ENCODE measurements around the gene PPEF2. TPM values are rescaled to one million over a fixed set of nuclear protein-coding genes. Genes with fewer than 3 reads are reported as not detected.
A peak's percentile ranks its signal among the peaks of the same experiment; 100 is the strongest.

PPEF2 gene
- total RNA-seq, 1 experiment from 2014 or later = not detected

GRCh38 chr4:75909405-75909804 lies 7.2 kb upstream of the PPEF2 start:
- H3K79me1 ChIP-seq (ENCODE audit: insufficient read depth, low read depth, low read length, poor library complexity, severe bottlenecking) = no peaks in the 10 kb centered on the region
- H2BK12ac ChIP-seq (ENCODE audit: insufficient read length, low read depth, low read length) = no peak overlapping the region
- no peak overlapping the region for H4K5ac ChIP-seq (ENCODE audit: insufficient read length, low read depth, low read length)
- H4K20me1 ChIP-seq (ENCODE audit: control insufficient read depth, insufficient read depth, insufficient read length) = no peaks in the 10 kb centered on the region
- H3K36me3 Mint-ChIP-seq (ENCODE audit: insufficient read depth in 1 of 3, low read depth in 3 of 3) = peaks cover 17 to 36% (median 26%) of the 10 kb centered on the region in 3 experiments
- whole genome bisulfite sequencing (ENCODE audit: extremely low coverage, insufficient read length, low lambda C conversion rate) = no CpG with 5 or more reads among the region's 5 CpGs
- no peak overlapping the region for H2AFZ ChIP-seq (ENCODE audit: low read length)
- H4K91ac ChIP-seq (ENCODE audit: insufficient read length, low read depth, low read length) = no peak overlapping the region
- no peak overlapping the region for H2AK5ac ChIP-seq (ENCODE audit: insufficient read length, low read length)
- H3K27me3 Mint-ChIP-seq (ENCODE audit: low read depth) = no peaks in the 10 kb centered on the region; the same call in 1 of the 2 replicates
- TF ChIP-seq, protein P1, sequence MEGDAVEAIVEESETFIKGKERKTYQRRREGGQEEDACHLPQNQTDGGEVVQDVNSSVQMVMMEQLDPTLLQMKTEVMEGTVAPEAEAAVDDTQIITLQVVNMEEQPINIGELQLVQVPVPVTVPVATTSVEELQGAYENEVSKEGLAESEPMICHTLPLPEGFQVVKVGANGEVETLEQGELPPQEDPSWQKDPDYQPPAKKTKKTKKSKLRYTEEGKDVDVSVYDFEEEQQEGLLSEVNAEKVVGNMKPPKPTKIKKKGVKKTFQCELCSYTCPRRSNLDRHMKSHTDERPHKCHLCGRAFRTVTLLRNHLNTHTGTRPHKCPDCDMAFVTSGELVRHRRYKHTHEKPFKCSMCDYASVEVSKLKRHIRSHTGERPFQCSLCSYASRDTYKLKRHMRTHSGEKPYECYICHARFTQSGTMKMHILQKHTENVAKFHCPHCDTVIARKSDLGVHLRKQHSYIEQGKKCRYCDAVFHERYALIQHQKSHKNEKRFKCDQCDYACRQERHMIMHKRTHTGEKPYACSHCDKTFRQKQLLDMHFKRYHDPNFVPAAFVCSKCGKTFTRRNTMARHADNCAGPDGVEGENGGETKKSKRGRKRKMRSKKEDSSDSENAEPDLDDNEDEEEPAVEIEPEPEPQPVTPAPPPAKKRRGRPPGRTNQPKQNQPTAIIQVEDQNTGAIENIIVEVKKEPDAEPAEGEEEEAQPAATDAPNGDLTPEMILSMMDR (conservative IDR thresholded peaks at IDR 0.05) = no peak
- no peaks in the 10 kb centered on the region for H3K23me2 ChIP-seq (ENCODE audit: insufficient read length, low read depth, low read length, poor library complexity, severe bottlenecking)
- no peak overlapping the region for H3K56ac ChIP-seq (ENCODE audit: insufficient read length, low read depth, low read length)
- H3K4me1 ChIP-seq (ENCODE audit: insufficient read depth, low read length) = 0 out of 2 replicates have a peak, but pooled peaks cover 2% of the 10 kb centered on the region
- no peak overlapping the region for H2BK5ac ChIP-seq (ENCODE audit: insufficient read length, low read length)
- no peak overlapping the region for H3K18ac ChIP-seq (ENCODE audit: insufficient read length, low read depth, low read length)
- H3K27me3 ChIP-seq (ENCODE audit: insufficient read depth, low read length) = no peaks in the 10 kb centered on the region
- DNase-seq = no peak
- peaks cover 9% of the 10 kb centered on the region for H3K9me3 ChIP-seq (ENCODE audit: control insufficient read depth, low read depth, low read length)
- H3K23ac ChIP-seq (ENCODE audit: insufficient read length, low read depth, low read length) = no peak overlapping the region
- no peak overlapping the region for H3K9ac ChIP-seq (ENCODE audit: extremely low read depth, insufficient read length, low read length)
- H3K27ac ChIP-seq (ENCODE audit: insufficient read length, low read depth, low read length) = peak overlapping the region; percentile 51
- H3K14ac ChIP-seq (ENCODE audit: insufficient read depth, low read length) = no peak overlapping the region
- peaks cover 22 to 25% of the 10 kb centered on the region in 2 experiments for H3K4me1 Mint-ChIP-seq
- no peak overlapping the region for H3K4me2 ChIP-seq (ENCODE audit: insufficient read depth, insufficient read length, low read length)
- H3T11ph ChIP-seq (ENCODE audit: low read length) = no peak overlapping the region
- peaks cover 33 to 36% of the 10 kb centered on the region in 2 experiments for H3K9me3 Mint-ChIP-seq
- H3K4ac ChIP-seq (ENCODE audit: low read depth, low read length) = no peak overlapping the region; the same call in 1 of the 2 replicates
- peak overlapping the region in 1 of 2 experiments; percentile 1; a peak in 1 of 5 replicates for H3K4me3 Mint-ChIP-seq
- H2BK20ac ChIP-seq (ENCODE audit: low read depth, low read length, poor library complexity, severe bottlenecking) = no peak overlapping the region
- H3K27ac Mint-ChIP-seq = peak overlapping the region in 2 of 3 experiments; percentile 87 to 90; a peak in 5 of 7 replicates
- no peaks in the 10 kb centered on the region for H3K79me2 ChIP-seq (ENCODE audit: insufficient read depth, low read length)
- no peak overlapping the region for H2BK120ac ChIP-seq (ENCODE audit: low read depth, low read length, poor library complexity, severe bottlenecking)
- H2BK15ac ChIP-seq (ENCODE audit: low read depth, low read length) = no peak overlapping the region
- no peak overlapping the region for H4K8ac ChIP-seq (replicated peaks; ENCODE audit: insufficient read length, low read depth, low read length)

Measured in H9 (cell line).